ENCODE data around the gene GNAO1. TPM values are rescaled to one million over a fixed set of nuclear protein-coding genes. Genes with fewer than 3 reads are reported as not detected.

GNAO1 gene
- total and polyA plus RNA-seq, 9 of the 15 experiments (the other 6 are each of a cell fraction or from before 2014, with no cell fraction given) = 0.07 to 0.42 (median 0.08) TPM; not detected in 5

DNA sequence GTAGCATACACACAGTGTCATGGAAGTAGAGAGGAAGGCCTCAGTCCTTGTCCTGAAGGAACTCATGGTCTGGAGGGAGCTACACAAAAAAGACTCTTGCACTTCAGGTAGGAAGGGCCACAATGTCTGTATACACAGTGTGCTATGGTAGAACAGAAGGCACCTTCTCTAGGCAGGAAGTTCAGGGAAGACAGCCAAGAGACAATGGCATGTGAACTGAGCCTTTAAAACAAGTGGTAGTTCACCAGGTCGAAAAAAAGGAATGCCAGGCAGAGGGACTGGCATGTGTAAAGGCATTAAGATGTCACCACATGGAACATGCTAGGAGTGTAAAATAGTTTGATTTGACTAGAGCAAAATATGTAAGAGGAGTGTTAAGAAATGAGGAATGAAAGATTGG, 9.7 kb downstream of the GNAO1 start:
- Histone ChIP-seq H3K4me3 (no peak overlapping the region), H3K4me2 (ENCODE audit: insufficient read depth, low read length) (no peak overlapping the region), H3K27ac (ENCODE audit: extremely low read depth, low read depth, low read length) (no peak overlapping the region), H3K4me1 (replicated peaks in 1 of 2; ENCODE audit: control insufficient read depth in 2 of 2, insufficient read depth in 2 of 2, low read length in 2 of 2) (no peaks in the 10 kb centered on the region), H3K9me3 (replicated peaks; ENCODE audit: control insufficient read depth, insufficient read depth, low read depth, low read length) (no peaks in the 10 kb centered on the region), H3K9ac (ENCODE audit: insufficient read depth in 1 of 2, low read depth in 2 of 2, low read length in 2 of 2) (no peak overlapping the region), H2AFZ (ENCODE audit: low read depth, low read length) (no peak overlapping the region), H3K9me1 (ENCODE audit: control insufficient read depth, insufficient read depth, low read length) (no peaks in the 10 kb centered on the region), H3K36me3 (ENCODE audit: control insufficient read depth, insufficient read depth, low read length) (no peaks in the 10 kb centered on the region), H4K20me1 (replicated peaks; ENCODE audit: control insufficient read depth, insufficient read depth, low read length) (no peaks in the 10 kb centered on the region), H3K79me2 (ENCODE audit: control insufficient read depth, insufficient read depth, low read length) (no peaks in the 10 kb centered on the region), H3K27me3 (ENCODE audit: control insufficient read depth in 2 of 2, insufficient read depth in 2 of 2, low read length in 2 of 2) (peaks cover 3 to 20% of the 10 kb centered on the region in 2 experiments; a peak in 4 of 5 replicates)
- ATAC-seq (no peak), DNase-seq (ENCODE audit: extremely low read depth in 1 of 4, low spot score in 3 of 4) (no peak), FAIRE-seq (no peak)
- POLR2A ChIA-PET = interaction anchor here (1.4 kb wide), 1 partner anchor 83 kb away, joined by 4 read pairs; no protein-coding TSS in a partner anchor
- 0% methylated on average over 1 of the region's 1 CpG for WGBS (ENCODE audit: insufficient coverage, low coverage, missing lambda C conversion rate)
- no TSS peak for BruUV-seq (replicated peaks)
- intact Hi-C loops (cut with micrococcal nuclease) (loop anchor here (10.0 kb wide), 1 partner anchor 114 kb away; no protein-coding TSS in a partner anchor), in situ Hi-C loops (cut with MboI) (no loop called here)
- CTCF ChIA-PET (ENCODE audit: low intra/inter-chr PET ratio) = no interaction called here
- TF ChIP-seq ARNT (IDR thresholded peaks at IDR 0.05) (no peak), PRMT5 (CRISPR knock-in tag; IDR thresholded peaks at IDR 0.05) (no peak), WHSC1 (IDR thresholded peaks at IDR 0.05; ENCODE audit: low read length) (no peak), COPS2 (conservative IDR thresholded peaks at IDR 0.05) (no peak), NCOA1 (IDR thresholded peaks at IDR 0.05; ENCODE audit: low read depth) (no peak), PURB (CRISPR knock-in tag; IDR thresholded peaks at IDR 0.05; ENCODE audit: low read depth) (no peak), IRF2 (CRISPR knock-in tag; IDR thresholded peaks at IDR 0.05) (no peak), MEF2D (tag; conservative IDR thresholded peaks at IDR 0.05; ENCODE audit: low read depth) (no peak), ZNF584 (CRISPR knock-in tag; IDR thresholded peaks at IDR 0.05; ENCODE audit: low read depth) (no peak), FOXA3 (CRISPR knock-in tag; conservative IDR thresholded peaks at IDR 0.05 in 1 of 2, IDR thresholded peaks at IDR 0.05 in 1 of 2) (no peak), BMI1 (IDR thresholded peaks at IDR 0.05; ENCODE audit: low read length) (no peak), ZBED1 (IDR thresholded peaks at IDR 0.05) (no peak), XRCC3 (IDR thresholded peaks at IDR 0.05) (no peak)
- TF ChIP-seq, protein P1, sequence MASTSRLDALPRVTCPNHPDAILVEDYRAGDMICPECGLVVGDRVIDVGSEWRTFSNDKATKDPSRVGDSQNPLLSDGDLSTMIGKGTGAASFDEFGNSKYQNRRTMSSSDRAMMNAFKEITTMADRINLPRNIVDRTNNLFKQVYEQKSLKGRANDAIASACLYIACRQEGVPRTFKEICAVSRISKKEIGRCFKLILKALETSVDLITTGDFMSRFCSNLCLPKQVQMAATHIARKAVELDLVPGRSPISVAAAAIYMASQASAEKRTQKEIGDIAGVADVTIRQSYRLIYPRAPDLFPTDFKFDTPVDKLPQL (IDR thresholded peaks at IDR 0.05; ENCODE audit: extremely low read depth, insufficient read length) = no peak
- TF ChIP-seq, protein P2, sequence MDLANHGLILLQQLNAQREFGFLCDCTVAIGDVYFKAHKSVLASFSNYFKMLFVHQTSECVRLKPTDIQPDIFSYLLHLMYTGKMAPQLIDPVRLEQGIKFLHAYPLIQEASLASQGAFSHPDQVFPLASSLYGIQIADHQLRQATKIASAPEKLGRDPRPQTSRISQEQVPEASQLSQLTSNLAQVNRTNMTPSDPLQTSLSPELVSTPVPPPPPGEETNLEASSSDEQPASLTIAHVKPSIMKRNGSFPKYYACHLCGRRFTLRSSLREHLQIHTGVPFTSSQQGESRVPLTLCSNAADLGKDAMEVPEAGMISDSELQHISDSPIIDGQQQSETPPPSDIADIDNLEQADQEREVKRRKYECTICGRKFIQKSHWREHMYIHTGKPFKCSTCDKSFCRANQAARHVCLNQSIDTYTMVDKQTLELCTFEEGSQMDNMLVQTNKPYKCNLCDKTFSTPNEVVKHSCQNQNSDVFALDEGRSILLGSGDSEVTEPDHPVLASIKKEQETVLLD (IDR thresholded peaks at IDR 0.05) = no peak
- TF ChIP-seq, protein P3, sequence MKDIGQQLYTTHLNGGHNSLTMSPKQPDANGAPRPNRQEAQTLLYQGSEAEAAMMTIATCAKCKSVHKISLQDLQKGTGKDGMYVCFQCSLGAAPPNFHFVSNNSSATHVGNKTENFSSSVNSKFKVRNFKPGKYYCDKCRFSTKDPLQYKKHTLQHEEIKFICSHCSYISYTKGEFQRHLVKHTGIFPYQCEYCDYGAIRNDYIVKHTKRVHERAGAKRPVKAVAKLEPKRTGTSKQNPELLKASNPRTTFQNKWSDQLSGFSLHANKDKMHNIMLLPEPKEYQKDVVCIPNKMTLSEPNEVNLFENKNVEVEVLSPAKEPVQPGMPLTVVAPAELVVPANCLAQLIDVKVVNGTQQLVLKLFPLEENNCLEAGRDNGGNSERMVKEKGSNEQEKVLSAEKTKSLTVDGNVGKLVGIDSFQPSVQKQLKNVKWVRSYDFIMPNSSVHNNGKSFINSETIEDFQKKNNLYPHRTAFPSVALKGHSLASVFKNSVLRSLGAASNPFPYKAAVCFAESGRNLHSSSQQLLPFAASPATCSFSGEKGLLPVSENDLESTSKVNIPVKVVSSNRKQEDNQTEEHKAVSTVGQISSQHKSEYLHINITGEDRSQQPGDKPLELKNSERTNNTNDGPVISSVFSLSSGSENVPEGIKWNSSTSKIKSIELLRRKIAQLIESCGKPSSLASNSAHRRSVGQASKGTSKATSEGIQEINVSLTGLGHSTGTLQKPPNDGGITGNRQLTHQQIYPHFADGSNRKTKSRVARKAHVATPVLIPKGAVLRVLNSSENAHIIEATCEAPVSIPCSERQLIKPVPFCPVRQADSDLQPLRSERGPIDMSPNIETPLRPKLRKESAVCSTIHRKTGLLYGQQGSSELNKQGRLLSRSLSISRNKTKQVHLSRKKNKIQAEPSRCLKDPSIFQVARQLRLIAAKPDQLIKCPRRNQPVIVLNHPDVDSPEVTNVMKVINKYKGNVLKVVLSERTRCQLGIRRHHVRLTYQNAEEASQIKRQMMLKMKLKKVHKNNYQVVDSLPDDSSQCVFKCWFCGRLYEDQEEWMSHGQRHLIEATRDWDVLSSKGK (CRISPR knock-in tag; IDR thresholded peaks at IDR 0.05) = no peak
